ENCODE data around the gene GREB1L.
"Not testable (repeated sequence)": the region's sequence is repeated elsewhere in the genome, so short reads cannot be mapped to it uniquely, and the experiment has no call there.

GREB1L gene

DNA sequence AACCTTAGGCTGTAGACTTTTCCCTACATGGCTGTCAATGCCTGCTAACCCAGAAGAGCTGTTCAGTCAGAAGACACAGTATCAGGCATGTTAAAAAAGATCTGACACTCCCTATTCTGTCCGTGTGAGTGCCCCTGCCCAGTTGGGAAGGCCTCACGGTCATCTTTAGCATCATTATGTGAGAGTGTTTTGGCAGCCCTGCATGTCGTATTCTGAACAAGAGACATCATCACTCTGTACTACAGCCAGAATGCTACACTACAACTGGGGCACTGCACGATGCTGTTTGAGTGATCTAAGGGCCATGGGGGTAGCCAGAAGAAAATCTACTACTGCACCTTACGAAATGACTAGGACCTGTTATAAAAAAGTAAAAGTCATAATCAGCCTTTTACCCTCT is 67.2 kb downstream of the GREB1L start:
- DNase-seq: no peak

DNA sequence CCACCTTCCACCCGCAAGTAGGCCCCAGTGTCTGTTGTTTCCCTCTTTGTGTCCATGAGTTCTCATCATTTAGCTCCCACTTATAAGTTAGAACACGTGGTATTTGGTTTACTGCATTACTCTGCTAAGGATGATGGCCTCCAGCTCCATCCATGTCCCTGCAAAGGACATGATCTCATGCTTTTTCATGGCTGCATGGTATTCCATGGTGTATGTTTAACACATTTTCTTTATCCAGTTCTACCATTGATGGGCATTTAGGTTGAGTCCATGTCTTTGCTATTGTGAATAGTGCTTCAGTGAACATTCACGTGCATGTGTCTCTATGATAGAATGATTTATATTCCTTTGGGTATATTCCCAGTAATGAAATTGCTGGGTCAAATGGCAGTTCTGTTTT is 69.9 kb downstream of the GREB1L start:
- DNase-seq: not testable (repeated sequence)

DNA sequence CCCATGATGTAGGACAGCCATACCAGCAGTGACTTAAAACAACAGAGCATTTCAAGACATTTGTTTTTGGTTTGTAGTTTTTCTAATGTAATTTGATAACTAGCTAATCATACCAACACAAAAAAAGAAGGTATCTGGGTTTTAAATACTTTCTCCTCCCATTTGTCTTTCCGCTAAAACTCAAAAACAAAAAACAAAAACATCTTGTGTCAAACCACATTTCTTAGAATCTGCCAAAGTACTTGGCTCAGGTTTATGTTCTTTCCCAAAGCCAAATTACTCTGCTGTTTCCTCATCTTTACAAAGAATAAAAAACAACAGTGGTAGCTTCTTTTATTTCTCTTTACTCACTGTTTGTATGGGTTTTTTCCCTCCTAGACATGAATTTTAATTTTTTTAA is 71.5 kb downstream of the GREB1L start:
- no peak for DNase-seq

DNA sequence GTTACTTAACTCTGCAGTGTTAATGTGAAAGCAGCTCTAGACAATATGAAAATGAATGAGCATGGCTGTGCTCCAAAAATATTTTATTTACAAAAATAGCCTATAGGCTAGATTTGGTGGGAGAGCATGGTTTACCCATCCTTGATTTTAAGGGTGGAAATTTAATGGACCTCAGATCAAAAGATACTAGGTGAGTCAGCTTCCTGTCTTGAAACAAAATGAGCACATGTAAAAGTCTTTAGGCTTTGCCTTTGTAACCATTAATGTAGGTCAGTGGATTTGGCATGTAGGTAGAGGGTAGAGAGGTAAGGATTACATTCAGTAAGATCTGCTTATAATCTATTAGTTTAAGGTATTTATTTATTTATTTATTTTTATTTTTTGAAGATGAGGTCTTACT is 72.7 kb downstream of the GREB1L start:
- DNase-seq: no peak

DNA sequence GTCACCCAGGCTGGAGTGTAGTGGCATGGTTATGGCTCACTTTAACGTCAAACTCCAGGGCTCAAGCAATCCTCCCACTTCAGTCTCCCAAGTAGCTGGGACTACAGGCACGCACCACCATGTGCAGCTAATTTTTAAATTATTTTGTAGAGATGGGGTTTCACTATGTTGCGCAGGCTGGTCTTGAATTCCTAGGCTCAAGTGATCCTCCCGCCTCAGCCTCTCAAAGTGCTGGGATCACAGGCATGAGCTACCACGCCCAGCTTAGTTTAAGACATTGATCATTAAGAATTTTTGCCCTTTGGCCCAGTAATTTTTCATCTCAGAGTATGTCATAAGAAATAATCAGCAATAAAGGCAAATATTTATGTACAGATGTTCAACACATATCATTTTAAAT is 73.1 kb downstream of the GREB1L start:
- DNase-seq: not testable (repeated sequence)

DNA sequence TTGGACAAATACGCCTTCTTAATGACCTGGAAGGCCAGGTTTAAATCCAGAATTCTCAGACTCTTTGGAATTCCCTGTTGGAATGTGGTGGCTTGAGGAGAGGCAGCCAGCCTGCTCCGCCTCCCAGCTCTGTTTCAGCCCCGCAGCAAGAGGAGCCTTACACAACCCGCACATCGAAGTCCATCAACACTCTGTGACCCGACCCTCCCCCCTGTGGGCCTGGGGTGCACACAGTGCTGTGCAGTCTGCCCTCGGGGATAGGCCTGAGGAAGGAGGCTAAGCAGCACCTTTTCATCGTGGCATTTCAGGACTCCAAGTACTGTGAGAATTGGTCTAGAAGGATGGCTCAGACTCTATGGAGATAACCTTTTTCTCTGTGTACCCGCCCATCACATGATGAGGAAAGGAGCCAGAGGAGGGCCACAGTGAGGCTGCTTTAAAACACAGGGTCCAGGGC is 73.7 kb downstream of the GREB1L start:
- no peak for DNase-seq

DNA sequence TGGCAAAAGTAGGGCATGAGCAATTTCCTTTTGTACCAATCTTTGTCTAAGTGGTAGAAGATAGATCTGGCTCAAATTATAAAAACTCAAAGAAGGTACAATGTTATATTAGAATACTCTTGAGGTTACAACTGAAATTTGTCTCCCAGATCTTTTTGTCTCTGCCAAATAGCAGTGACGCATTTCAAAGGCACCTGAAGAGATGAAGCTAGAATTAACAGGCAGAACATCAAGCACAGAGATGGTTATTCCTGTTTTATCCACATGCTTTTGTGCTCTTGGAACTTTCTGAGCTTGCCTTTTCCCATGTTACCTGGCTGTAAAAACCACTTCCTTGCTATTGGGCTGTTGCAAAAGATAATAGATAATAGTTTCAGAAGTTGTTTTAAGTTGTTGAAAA is 74.3 kb downstream of the GREB1L start:
- no peak for DNase-seq

DNA sequence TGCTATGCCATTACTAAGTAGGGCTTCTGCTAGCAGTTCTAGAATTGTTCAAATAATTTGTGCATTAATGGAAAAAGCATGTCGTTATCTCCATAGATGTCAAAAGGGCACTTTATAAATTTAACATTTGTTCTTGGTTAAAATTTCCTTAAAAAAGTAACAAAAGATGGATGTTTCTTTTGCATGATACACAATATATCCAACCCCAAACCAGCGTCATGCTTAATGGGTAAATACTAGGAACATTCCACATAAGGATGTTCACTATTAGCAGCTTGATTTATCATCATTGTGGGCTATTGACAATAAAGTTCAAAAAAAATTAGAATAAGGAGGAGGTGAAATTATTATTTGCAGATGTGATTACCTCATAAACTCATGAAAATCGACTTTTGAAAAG is 79.7 kb downstream of the GREB1L start:
- no peak for DNase-seq

DNA sequence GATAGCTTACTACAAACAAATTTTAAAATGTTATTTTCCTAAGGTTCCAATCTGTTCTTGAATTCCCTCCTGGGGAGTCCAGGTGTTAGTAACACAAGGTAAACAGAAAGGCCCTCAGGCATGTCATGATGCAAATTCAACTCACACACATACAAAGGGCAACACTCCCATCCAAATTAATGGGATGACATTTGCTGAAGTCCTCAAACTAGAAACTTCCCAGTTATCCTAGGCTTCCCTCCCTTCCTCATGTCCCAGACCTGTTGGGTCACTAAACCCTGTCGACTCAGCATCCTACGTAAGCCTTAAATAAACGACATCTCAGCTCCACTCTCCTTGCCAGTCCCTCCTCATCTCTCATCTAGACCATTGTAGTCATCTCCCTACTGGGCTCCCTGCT is 85.1 kb downstream of the GREB1L start:
- DNase-seq: no peak

DNA sequence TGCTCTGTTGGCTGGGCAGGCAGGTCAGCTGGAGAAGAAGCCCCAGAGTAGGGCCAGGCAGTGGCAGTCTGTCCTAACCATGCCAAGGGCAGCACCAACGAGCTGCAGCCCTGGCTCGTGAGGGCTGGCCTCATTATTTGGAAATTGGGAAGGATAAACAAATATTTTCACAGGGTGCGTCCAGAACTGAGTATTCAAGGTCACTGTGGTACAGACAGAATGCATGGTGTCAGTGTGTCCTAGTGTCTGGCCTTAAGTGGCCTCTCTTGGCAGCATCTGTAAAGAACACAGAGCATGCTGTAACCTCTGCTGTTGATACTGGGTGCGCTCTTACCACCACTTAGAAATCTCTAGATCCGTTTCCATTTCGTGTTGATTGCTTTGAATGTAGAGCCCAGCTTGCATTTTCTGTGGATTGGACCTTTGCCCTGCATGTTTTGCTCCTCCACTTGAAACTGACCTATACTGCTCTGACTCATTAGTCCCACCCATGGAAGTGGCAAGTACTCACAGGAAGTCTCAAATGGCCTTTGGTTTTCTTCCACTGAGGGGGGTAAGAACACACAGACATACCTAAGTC is 88.2 kb downstream of the GREB1L start:
- DNase-seq: no peak

DNA sequence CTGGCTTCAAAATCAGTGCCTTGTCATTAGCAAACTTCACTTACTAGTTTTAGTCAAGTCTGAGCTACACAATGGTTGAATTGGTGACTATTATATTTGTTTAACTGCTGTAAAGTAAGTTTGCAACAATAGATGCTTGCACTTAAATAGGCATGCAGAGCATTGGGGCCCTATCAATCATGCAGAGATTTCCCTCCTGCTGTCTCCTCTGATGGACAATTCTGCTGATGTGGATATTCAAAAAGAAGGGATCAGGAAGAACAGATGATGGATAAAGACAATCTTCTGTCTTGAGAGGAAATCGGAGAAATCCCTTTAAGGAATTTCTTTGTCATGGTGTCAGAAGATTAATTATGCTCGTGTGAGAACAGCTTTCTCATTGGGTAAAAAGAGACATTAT is 89.0 kb downstream of the GREB1L start:
- DNase-seq: no peak

DNA sequence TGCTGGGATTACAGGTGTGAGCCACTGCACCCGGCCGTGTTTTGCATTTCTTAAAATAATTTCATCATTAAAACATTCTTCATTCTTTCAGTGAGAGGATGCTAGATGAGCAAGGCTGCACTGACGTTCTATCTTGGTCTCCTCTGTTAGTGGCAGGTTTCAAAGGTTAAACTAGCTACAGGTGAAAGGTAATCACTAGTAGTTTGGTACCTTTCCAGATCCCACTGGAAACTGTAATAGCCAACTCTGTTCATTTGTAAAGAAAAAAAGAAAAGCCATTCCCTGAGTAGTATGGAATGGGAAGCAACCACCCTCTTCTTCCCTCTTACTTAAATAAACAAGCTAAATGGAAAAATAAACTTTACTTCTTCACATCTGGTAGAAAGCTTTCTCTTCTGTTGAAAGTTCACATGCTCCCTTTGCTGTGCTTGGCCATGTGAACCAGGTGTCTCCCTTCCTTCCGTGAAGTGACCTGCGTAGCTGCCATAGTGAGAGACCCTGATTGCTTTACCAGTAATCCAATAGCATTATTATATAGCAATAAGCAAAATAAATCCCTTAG is 94.0 kb downstream of the GREB1L start:
- DNase-seq: no peak

DNA sequence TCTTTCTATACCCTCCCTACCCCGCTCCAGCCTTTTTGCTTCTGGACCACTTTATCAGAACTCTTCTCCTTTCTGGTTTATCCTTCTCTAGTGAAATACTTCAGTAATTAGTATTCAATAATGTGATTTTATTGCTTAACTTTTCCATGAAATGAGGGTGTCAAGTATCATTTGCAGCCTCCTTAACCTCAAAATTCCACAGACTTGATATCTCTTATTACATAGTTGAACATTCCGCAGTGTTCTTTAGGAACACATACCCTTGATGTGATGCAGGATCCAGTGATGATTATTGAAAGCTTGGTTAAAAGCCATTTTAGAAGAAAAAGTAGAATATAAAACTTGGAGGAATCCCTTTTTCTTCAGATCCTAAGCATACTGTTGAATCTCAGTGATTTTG is 94.8 kb downstream of the GREB1L start:
- no peak for DNase-seq

DNA sequence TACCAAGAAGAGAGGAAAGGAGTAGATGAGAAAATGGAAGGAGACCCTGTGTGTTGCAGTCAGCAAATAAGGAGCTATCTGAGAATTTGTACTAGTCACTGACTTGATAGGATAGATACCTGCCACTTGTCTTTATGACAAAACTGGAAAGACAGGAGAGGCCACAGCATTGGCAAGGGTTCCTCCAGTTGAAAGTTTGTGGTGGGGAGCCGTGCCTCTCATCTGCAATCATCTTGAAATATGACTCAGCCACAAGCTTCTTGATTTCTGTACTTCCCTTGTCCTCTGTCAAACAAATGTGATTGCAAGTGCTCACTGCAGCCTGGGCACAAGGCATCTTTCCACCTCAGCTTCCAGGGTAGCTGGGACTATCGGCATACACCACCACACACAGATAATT is 99.1 kb downstream of the GREB1L start:
- DNase-seq: no peak

DNA sequence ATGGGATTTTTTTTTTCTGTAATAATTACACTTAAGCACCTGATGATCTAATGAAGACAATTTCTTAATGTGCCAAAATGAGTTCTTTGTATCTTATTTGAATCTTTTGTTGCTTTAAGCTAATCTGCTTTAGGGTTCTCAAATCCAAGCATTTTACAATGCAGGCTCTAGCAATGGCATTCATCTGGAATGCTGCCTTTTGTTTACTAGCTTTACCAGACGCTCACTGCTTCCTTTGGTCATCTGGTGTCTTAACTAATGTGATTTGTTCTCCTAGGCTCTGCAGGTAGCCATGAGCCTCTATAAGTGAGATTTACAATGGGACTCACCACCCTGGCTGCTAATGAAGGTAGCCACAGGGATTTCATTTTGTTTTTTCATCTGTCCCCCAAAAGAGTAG is 100.3 kb downstream of the GREB1L start:
- DNase-seq: no peak

DNA sequence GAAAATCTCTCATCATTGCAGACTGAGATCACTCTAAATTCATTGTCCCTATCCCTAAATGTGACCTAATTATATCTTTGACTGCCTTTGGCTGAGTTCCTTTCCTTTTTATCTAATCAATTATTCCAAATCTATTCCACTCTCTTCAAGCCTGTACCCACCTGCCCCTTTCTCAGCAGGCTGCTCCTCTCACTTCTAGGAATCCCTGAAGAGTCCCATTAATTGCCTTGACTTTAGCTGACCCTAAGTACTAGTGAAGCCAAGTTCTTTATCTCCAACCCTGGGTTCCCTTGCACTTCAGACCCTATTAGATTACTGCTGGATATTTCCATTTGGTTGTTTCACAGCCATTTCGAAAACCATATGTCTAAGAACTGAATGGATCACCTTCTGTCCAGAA is 102.8 kb downstream of the GREB1L start:
- DNase-seq: no peak

DNA sequence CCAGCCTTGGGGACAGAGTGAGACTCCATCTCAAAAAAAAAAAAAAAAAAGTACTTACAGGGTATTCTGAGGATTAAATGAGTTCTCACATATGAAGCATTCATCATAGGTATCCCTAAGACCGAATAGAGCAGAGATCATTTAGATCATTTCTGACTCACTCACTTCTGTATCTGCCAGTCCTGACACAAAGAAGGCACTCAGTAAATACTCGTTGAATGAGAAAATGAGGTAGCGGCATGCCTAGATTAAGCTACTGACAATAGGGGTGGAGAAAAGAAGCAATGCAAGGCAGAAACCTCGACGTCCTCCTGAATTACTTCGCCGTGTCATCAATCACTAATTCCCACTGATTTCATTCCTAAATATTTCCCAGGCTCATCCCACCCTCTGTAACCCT is 103.8 kb downstream of the GREB1L start:
- no peak for DNase-seq

DNA sequence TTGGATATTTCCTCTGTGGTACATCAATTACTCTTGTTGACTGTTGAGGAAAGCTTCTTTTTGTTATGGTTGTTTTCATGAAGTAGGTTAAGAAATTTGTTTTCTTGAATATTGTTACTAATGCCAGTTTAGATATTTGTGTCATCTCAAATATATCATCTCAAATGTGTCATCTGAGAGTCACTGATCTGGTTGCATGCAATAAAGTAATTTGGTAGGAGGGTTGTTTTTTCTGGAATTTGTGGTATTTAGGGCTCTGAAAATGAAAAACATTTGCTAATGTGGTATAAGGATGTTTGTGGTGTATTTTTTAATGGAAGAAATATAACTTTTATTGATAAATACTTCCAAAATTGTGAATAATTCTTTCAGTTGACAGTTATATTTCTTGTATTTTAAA is 117.7 kb downstream of the GREB1L start:
- no peak for DNase-seq

DNA sequence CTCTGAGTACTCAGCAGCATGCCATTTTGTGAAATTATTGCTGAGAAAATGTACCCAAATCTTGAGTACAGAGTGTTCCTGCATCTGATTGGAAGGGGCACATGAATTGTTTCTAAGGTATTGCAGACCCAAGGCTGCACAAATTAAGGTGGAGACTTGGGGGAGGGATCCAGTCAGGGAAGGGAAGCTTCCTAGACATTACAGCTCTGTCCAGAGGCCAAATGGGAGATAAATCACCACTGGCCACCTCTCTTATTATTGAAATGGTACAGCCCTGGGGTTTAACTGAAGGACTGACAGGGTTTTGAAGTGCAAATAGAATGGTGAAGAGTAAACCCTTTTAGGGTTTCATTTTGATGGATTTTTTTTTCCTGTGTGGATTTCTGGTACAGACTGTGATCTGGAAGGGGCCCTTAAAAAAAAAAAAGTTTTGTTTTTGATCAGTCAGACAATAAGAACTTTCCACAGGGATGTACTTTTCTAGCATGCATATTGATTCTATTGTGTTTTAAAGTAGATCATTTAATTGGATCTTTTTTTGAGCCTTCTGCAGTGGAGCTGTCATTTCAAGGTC is 119.4 kb downstream of the GREB1L start:
- DNase-seq: no peak

DNA sequence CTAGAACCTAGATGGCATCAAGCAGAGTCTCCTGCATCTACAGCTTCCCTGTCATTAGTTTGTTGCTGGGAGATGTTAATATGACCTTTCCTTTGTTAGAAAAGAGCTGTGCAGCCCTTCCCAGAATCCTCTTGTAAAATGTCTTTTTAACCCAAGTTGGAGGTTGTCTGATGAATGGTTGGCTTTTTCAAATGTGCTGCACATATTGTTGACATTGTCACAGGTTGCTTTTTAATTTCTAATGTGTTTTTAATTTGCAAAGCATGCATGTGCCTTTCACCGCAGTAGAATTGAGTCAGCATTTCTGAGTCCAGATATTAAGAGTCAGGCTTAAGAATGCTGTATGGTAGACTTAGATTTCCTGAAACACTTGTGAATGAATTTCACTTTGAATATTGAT is 120.8 kb downstream of the GREB1L start:
- DNase-seq: no peak

DNA sequence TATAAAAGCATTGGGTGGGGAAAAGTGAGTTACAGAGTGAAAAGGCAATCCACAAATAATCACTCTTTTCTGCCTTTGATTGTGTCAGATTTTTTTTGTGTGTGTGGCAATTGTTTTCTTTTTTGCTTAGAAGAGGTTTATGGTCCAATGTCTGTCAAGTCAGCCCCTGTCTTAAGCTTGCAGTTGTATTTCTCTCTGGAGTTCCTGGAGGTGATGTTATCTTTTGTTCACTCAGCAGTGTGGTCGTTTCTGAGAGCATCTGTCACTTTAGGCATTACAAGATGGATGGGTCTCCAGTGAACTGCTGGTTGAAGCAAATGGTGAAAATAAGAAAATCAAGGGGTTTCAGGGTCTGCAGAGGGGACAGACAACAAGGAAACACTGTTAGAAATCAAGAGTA is 121.3 kb downstream of the GREB1L start:
- no peak for DNase-seq

DNA sequence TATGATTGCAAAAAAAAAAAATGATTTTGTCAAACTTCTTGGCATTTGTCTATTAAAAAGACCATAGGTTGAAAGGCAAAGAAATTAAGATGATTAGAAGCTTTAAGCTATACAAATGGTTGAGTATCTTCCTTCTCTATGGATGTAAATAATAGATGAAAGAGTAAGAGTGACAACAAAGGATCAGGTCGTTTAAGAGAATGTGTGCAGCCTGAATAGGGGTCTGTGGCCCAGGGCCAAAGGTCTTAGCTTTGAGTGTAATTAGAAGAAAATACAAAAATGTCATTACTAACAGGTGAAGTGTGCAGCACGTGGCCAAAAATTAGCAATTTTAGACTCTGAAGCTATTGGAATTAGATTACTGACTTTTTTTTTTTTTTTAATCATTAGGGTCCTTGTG is 122.4 kb downstream of the GREB1L start:
- no peak for DNase-seq

DNA sequence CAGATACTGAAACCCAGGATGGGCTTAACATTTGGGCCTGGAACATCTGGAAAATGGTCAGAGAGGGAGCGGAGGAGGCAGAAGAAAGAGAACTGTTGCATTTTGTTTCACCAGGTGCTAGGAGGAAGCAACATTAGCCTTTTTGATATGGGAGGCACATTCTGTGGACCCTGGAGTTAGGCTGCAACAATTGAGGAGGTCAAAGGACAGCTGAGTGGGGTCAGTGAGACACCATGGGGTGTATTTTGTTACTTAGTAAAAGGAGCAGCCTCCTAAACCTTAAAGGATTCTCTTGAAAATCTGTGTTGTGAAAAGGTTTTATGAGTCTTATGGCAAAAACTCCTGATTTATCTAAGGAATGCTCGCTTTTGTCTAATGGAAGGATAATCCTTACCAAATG is 124.9 kb downstream of the GREB1L start:
- DNase-seq: no peak

DNA sequence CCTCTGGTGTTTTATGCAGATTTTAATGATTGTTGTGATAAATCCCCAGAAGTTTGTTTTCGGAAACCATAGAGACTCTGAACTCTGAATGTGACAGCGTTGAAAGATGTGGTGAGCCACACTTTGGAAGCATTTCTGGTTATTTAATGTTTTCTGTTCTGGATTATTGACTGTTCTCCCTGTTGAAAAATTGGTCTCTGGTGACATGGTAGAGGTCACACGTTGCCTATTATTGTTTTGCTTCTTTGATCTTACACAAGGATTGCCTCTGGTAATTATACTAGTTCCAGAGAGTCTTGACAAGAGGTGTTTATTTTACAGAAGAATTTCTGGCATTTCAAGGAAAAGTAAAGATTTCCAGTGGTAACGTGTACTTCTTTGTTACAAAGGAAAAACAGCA is 127.1 kb downstream of the GREB1L start:
- no peak for DNase-seq

DNA sequence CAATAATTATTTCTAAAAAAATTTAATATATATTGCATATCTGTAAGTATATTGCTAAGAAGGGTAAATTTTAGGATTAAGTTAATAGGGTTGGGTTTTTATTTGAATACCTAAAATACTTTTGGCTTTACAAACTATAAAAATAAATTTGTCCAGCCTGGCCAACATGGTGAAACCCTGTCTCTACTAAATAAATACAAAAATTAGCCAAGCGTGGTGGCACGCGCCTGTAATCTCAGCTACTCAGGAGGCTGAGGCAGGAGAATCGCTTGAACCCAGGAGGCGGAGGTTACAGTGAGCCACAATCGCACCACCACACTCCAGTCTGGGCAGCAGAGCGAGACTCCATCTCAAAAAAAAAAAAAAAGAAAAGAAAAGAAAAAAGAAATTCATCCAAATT is 127.6 kb downstream of the GREB1L start:
- DNase-seq: not testable (repeated sequence)
